OCI-LY7 (cell line): ENCODE results near the gene ARFGEF2.

Source experiments
- EZH2phosphoT487 ChIP-seq: fragments of 200-600 bp; sonication (generic); IDR thresholded peaks from 2 replicates; pipeline ENCODE4 v1.6.1; 2018; ENCODE audit warnings: low read depth, borderline replicate concordance, mild to moderate bottlenecking, mixed run types, antibody characterized with exemption, low read length, moderate library complexity, mixed read lengths
- TF ChIP-seq, protein P1 (sequence below): fragments of 200-600 bp; sonication (generic); conservative IDR thresholded peaks from 2 replicates; pipeline ENCODE4 v1.5.1; 2014; ENCODE audit warnings: mild to moderate bottlenecking, antibody characterized with exemption, low read length, moderate library complexity, mixed read lengths

DNA sequence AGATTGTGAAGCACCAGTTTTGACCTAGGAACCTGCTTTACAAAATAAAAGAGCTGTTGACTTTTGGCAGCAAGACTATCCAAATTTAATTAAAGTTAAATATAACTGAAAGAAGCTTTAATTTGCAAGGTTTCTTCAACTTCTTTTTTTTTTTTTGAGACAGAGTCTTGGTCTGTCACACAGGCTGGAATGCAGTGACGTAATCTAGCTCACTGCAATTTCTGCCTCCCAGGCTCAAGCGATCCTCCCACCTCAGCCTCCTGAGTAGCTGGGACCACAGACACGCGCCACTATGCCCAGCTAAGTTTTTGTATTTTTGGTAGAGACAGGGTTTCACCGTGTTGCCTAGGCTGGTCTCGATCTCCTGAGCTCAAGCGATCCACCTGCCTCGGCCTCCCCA, 110.9 kb downstream of the ARFGEF2 start:
- TF ChIP-seq, protein P1, sequence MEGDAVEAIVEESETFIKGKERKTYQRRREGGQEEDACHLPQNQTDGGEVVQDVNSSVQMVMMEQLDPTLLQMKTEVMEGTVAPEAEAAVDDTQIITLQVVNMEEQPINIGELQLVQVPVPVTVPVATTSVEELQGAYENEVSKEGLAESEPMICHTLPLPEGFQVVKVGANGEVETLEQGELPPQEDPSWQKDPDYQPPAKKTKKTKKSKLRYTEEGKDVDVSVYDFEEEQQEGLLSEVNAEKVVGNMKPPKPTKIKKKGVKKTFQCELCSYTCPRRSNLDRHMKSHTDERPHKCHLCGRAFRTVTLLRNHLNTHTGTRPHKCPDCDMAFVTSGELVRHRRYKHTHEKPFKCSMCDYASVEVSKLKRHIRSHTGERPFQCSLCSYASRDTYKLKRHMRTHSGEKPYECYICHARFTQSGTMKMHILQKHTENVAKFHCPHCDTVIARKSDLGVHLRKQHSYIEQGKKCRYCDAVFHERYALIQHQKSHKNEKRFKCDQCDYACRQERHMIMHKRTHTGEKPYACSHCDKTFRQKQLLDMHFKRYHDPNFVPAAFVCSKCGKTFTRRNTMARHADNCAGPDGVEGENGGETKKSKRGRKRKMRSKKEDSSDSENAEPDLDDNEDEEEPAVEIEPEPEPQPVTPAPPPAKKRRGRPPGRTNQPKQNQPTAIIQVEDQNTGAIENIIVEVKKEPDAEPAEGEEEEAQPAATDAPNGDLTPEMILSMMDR, result no peak
- TF ChIP-seq EZH2phosphoT487, result no peak
